ENCODE measurements around the gene HTR6. TPM values are rescaled to one million over a fixed set of nuclear protein-coding genes. Genes with fewer than 3 reads are reported as not detected.
"Not testable (repeated sequence)": the region's sequence is repeated elsewhere in the genome, so short reads cannot be mapped to it uniquely, and the experiment has no call there.

The HTR6 gene
- total RNA-seq, 2 experiments from 2014 or later, result 1.1 to 1.6 TPM

DNA sequence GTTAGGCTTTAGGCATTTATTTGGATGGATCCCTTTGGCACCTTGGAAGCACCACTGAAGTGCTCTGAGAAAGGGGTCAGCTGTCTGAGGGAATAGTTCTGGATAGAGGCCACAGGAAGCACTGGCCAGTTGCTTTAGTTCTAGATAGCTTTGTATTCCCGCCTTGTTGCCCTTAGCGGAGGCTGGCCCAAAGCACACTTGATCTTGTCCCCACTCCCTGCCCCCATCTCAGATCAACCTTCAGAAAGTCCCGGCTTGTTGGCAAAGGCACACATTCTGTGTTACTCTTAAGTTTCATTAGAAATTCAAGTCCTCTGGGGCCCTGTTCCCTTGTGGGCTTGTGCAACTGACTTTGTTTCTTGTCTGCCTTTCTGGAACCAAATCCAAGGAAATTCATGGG, 35.8 kb upstream of the HTR6 start:
- CTCF ChIA-PET, result interaction anchor here (0.6 to 1.4 kb wide), 3 partner anchors 10 to 22 kb away, joined by 3 to 4 read pairs (median 4); no protein-coding TSS in a partner anchor
- POLR2A ChIA-PET, result no interaction called here
- Mint-ChIP-seq H3K27ac (no peak overlapping the region), H3K4me3 (no peak overlapping the region), H3K4me1 (no peaks in the 10 kb centered on the region), H3K36me3 (ENCODE audit: low read depth) (peaks cover 30% of the 10 kb centered on the region), H3K27me3 (no peaks in the 10 kb centered on the region), H3K9me3 (ENCODE audit: low read depth) (no peaks in the 10 kb centered on the region)
- intact Hi-C loops (cut with DNase I, micrococcal nuclease), result no loop called here
- ATAC-seq, result no peak
- no peak for DNase-seq

- intact Hi-C loops (cut with DNase I, micrococcal nuclease), result no loop called here
- ChIA-PET POLR2A (interaction anchor here (0.6 kb wide), 1 partner anchor 75 kb away, joined by 3 read pairs; no protein-coding TSS in a partner anchor), CTCF (interaction anchor here (0.9 to 1.4 kb wide), 2 partner anchors 10 to 22 kb away, joined by 4 read pairs; no protein-coding TSS in a partner anchor)
- Mint-ChIP-seq H3K27me3 (no peaks in the 10 kb centered on the region), H3K36me3 (ENCODE audit: low read depth) (peaks cover 30% of the 10 kb centered on the region), H3K4me3 (no peak overlapping the region), H3K4me1 (no peaks in the 10 kb centered on the region), H3K9me3 (ENCODE audit: low read depth) (no peaks in the 10 kb centered on the region), H3K27ac (no peak overlapping the region)
- ATAC-seq (no peak), DNase-seq (no peak)
These were observed 35.3 kb upstream of the HTR6 start for GRCh38 chr1:19629357-19629756.

- H3K9me3 Mint-ChIP-seq (ENCODE audit: low read depth); H3K27me3 Mint-ChIP-seq; H3K4me3 Mint-ChIP-seq; DNase-seq; ATAC-seq; intact Hi-C loops (cut with DNase I, micrococcal nuclease); POLR2A ChIA-PET; H3K27ac Mint-ChIP-seq; H3K4me1 Mint-ChIP-seq: not testable (repeated sequence)
- peaks cover 23% of the 10 kb centered on the region for H3K36me3 Mint-ChIP-seq (ENCODE audit: low read depth)
- CTCF ChIA-PET, result interaction anchor here (0.5 to 1.0 kb wide), 4 partner anchors 24 to 473 kb away, joined by 3 to 4 read pairs (median 3); no protein-coding TSS in a partner anchor
These were observed 34.5 kb upstream of the HTR6 start for GRCh38 chr1:19630192-19630591.

DNA sequence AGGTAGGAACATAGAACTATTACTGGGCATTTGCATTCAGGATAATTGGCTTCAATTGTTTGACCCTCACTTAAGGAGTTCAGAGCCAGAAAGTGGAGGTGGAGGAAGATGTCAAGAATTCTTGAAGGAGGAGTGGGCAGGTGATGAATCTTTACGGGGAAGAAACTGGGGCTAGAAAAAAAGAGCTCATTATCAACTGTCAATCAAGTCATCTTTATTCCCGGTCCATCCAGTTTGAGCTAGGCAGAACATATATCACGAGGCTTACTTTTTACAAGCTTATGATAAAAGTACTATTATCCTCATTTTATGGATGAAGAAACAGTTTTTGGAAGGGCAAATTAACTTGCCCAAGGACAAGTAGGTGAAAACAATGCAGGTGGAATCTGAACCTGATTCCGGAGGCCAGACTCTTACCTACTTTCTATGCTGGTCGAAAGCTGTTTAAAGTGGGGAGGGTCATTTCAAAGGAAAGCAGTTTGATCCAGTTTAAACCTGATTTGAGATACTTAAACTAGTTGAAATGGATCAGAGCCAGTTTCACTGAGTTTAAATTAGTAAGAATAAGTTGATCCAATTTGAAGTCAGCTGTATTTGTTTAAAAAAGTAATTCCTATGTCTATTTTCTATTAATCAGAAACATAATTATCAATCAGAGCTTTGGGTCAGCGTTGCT, 33.8 kb upstream of the HTR6 start:
- H3K9me3 Mint-ChIP-seq (ENCODE audit: low read depth), result no peaks in the 10 kb centered on the region
- CTCF ChIA-PET, result interaction anchor here (0.5 to 1.0 kb wide), 6 partner anchors 23 to 473 kb away, joined by 3 to 4 read pairs (median 3); no protein-coding TSS in a partner anchor
- ATAC-seq (no peak), DNase-seq (no peak)
- intact Hi-C loops (cut with DNase I, micrococcal nuclease), result no loop called here
- no peak overlapping the region for H3K4me3 Mint-ChIP-seq
- peaks cover 21% of the 10 kb centered on the region for H3K36me3 Mint-ChIP-seq (ENCODE audit: low read depth)
- POLR2A ChIA-PET, result no interaction called here
- no peaks in the 10 kb centered on the region for H3K27me3 Mint-ChIP-seq
- no peaks in the 10 kb centered on the region for H3K4me1 Mint-ChIP-seq
- no peak overlapping the region for H3K27ac Mint-ChIP-seq

DNA sequence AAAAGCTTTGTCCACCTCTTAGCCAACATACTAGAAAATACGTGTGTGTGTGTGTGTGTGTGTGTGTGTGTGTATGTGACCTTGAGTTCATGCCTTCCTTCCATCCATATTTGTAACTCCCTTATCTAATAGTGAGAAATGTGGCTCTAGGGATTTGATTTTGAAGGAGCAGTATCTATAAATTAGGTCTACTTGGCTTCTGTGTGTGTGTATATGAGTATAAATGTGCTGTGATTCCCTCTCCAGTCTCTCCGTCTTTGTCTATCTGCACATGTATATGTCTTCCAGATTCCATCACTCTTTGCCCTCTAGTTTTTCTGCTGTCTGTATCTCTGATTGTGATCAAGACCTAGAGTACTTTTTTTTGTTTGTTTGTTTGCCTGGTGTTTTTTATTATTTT, 32.5 kb upstream of the HTR6 start:
- ChIA-PET POLR2A (no interaction called here), CTCF (no interaction called here)
- no peaks in the 10 kb centered on the region for H3K4me1 Mint-ChIP-seq
- H3K9me3 Mint-ChIP-seq (ENCODE audit: low read depth), result no peaks in the 10 kb centered on the region
- H3K27me3 Mint-ChIP-seq, result no peaks in the 10 kb centered on the region
- ATAC-seq (no peak), DNase-seq (no peak)
- intact Hi-C loops (cut with DNase I, micrococcal nuclease), result no loop called here
- no peak overlapping the region for H3K27ac Mint-ChIP-seq
- peaks cover 10% of the 10 kb centered on the region for H3K36me3 Mint-ChIP-seq (ENCODE audit: low read depth)
- no peak overlapping the region for H3K4me3 Mint-ChIP-seq

DNA sequence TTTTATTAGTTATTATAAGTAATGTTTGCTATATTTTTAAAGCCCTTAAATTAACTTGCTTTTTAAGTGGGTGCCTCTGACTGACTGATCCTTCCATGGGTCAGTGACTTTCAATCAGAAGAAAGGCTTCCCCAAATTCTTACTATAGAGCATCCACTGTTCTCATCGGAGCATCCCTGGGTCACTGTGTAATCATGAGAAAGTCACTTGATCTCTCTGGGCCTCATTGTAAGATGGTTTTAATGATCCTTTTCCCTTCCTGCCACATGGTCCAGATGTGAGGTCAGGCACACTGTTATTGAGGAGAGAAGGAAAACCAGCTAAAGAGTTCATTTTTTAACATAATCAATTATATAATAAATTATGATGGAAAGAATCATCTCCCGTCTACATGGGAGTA, 31.6 kb upstream of the HTR6 start:
- H3K4me1 Mint-ChIP-seq, result no peaks in the 10 kb centered on the region
- no peak for ATAC-seq
- no peaks in the 10 kb centered on the region for H3K9me3 Mint-ChIP-seq (ENCODE audit: low read depth)
- intact Hi-C loops (cut with DNase I, micrococcal nuclease), result no loop called here
- H3K27ac Mint-ChIP-seq, result no peak overlapping the region
- CTCF ChIA-PET, result no interaction called here
- POLR2A ChIA-PET, result no interaction called here
- H3K4me3 Mint-ChIP-seq, result no peak overlapping the region
- H3K27me3 Mint-ChIP-seq, result no peaks in the 10 kb centered on the region
- peaks cover 4% of the 10 kb centered on the region for H3K36me3 Mint-ChIP-seq (ENCODE audit: low read depth)
- DNase-seq, result no peak

DNA sequence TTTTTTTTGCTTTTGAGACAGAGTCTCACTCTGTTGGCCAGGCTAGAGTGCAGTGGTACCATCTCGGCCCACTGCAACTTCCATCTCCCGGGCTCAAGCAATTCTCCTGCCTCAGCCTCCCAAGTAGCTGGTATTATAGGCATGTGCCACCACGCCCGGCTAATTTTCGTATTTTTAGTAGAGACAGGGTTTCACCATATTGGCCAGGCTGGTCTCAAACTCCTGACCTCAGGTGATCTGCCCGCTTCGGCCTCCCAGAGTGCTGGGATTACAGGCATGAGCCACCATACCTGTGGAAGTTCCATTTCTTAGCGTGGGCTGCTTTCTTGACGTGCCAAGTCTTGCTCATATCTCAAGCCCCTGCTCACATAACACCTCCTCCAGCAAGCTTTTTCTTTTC, 29.6 kb upstream of the HTR6 start:
- H3K4me3 Mint-ChIP-seq; H3K36me3 Mint-ChIP-seq (ENCODE audit: low read depth); ATAC-seq; H3K27ac Mint-ChIP-seq; DNase-seq; H3K9me3 Mint-ChIP-seq (ENCODE audit: low read depth); POLR2A ChIA-PET; H3K27me3 Mint-ChIP-seq; intact Hi-C loops (cut with DNase I, micrococcal nuclease); H3K4me1 Mint-ChIP-seq: not testable (repeated sequence)
- CTCF ChIA-PET, result interaction anchor here (1.0 kb wide), 1 partner anchor 27 kb away, joined by 3 read pairs; no protein-coding TSS in a partner anchor

DNA sequence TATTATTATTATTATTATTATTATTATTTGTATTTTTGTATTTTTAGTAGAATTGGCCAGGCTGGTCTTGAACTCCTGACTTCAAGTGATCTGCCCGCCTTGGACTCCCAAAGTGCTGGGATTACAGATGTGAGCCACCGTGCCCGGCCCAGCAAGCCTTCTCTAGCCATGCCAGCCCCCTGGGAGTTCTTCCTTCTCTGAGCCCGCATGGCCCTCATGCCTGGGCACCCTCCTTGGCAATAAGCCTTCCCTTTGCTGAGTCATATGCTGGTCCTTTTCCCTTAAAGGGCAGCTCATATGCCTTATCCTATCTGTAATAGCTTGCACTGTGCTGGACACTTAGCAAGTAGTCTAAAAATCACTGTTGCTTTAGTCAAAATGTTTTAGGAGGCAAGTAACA, 29.0 kb upstream of the HTR6 start:
- Mint-ChIP-seq H3K4me3 (no peak overlapping the region), H3K27me3 (no peaks in the 10 kb centered on the region), H3K36me3 (ENCODE audit: low read depth) (no peaks in the 10 kb centered on the region), H3K4me1 (no peaks in the 10 kb centered on the region), H3K27ac (no peak overlapping the region), H3K9me3 (ENCODE audit: low read depth) (no peaks in the 10 kb centered on the region)
- intact Hi-C loops (cut with DNase I, micrococcal nuclease), result no loop called here
- CTCF ChIA-PET, result interaction anchor here (1.0 kb wide), 2 partner anchors 11 to 26 kb away, joined by 3 read pairs; no protein-coding TSS in a partner anchor
- no peak for DNase-seq
- POLR2A ChIA-PET, result no interaction called here
- ATAC-seq, result no peak

- Mint-ChIP-seq H3K4me1 (no peaks in the 10 kb centered on the region), H3K9me3 (ENCODE audit: low read depth) (no peaks in the 10 kb centered on the region), H3K36me3 (ENCODE audit: low read depth) (no peaks in the 10 kb centered on the region), H3K27ac (no peak overlapping the region), H3K4me3 (no peak overlapping the region), H3K27me3 (no peaks in the 10 kb centered on the region)
- ChIA-PET CTCF (interaction anchor here (1.0 kb wide), 2 partner anchors 11 to 26 kb away, joined by 3 read pairs; no protein-coding TSS in a partner anchor), POLR2A (no interaction called here)
- ATAC-seq (no peak), DNase-seq (no peak)
- intact Hi-C loops (cut with DNase I, micrococcal nuclease), result no loop called here
These were observed 28.6 kb upstream of the HTR6 start for GRCh38 chr1:19636065-19636464.

GRCh38 chr1:19636749-19637148, 27.9 kb upstream of the HTR6 start:
- H3K27ac Mint-ChIP-seq; H3K36me3 Mint-ChIP-seq (ENCODE audit: low read depth); H3K27me3 Mint-ChIP-seq; POLR2A ChIA-PET; DNase-seq; ATAC-seq; intact Hi-C loops (cut with DNase I, micrococcal nuclease); H3K9me3 Mint-ChIP-seq (ENCODE audit: low read depth); H3K4me1 Mint-ChIP-seq; H3K4me3 Mint-ChIP-seq: not testable (repeated sequence)
- CTCF ChIA-PET, result interaction anchor here (0.7 to 1.4 kb wide), 2 partner anchors 10 to 152 kb away, joined by 3 read pairs; partner anchors contain the start of gene CAPZB

DNA sequence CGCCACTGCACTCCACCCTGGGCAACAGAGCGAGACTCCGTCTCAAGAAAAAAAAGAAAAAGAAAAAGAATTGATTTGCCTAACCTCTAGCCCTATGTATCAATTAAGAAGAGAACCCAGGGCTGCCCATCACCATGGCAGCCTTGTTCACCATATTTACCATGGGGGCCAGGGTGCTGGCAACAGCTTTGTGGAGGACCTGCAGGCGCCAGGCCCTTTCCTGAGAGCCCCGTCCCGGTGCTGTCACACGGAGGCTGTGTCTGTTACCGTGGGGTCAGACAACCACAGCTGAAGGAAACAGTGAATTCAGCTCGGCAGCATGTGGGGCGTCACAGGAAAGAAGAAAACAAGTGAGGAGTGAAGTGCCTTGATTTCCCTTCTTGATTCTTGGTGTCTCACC, 27.1 kb upstream of the HTR6 start:
- no peak overlapping the region for H3K4me3 Mint-ChIP-seq
- ChIA-PET POLR2A (no interaction called here), CTCF (interaction anchor here (1.4 kb wide), 1 partner anchor 9 kb away, joined by 3 read pairs; no protein-coding TSS in a partner anchor)
- no peak for ATAC-seq
- DNase-seq, result no peak
- H3K4me1 Mint-ChIP-seq, result no peaks in the 10 kb centered on the region
- peaks cover 6% of the 10 kb centered on the region for H3K27me3 Mint-ChIP-seq
- H3K27ac Mint-ChIP-seq, result no peak overlapping the region
- H3K36me3 Mint-ChIP-seq (ENCODE audit: low read depth), result no peaks in the 10 kb centered on the region
- intact Hi-C loops (cut with DNase I, micrococcal nuclease), result no loop called here
- H3K9me3 Mint-ChIP-seq (ENCODE audit: low read depth), result no peaks in the 10 kb centered on the region

DNA sequence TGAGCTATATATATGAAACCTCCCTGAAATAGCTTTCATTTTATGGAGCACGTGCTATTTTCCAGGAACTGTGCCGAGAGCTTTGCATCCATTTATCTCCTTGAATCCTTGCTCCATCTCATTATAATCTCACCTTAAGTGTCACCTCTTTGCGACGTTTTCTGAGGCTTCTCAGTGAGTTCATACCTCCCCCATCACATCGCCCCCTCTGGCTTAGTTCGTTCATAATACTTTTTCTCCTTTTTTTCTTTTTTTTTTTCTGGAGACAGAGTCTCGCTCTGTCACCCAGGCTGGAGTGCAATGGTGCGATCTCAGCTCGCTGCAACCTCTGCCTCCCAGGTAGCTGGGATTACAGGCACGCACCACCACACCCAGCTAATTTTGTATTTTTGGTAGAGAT, 25.4 kb upstream of the HTR6 start:
- H3K4me1 Mint-ChIP-seq; H3K36me3 Mint-ChIP-seq (ENCODE audit: low read depth); H3K4me3 Mint-ChIP-seq; H3K27ac Mint-ChIP-seq; H3K9me3 Mint-ChIP-seq (ENCODE audit: low read depth); ATAC-seq; intact Hi-C loops (cut with DNase I, micrococcal nuclease); DNase-seq: not testable (repeated sequence)
- H3K27me3 Mint-ChIP-seq, result peaks cover 16% of the 10 kb centered on the region
- ChIA-PET POLR2A (interaction anchor here (1.0 kb wide), 1 partner anchor 34 kb away, joined by 3 read pairs; no protein-coding TSS in a partner anchor), CTCF (interaction anchor here (0.9 to 1.9 kb wide), 2 partner anchors 14 to 20 kb away, joined by 6 to 11 read pairs; no protein-coding TSS in a partner anchor)
